GM10847 (cell line): ENCODE measurements around the gene GRB10.

Experiments
- POLR2A ChIP-seq: IDR thresholded peaks from 2 replicates; pipeline ENCODE4 v1.6.1; 2011; ENCODE audit not compliant: insufficient read length; ENCODE audit errors: extremely low read depth

The GRB10 gene

GRCh38 chr7:50782375-50783208 lies at the start of gene GRB10:
GRB10 (minus strand) TSS chr7:50782896; CDS start chr7:50732322, 50,574 bp downstream.
- no peak for TF ChIP-seq POLR2A

- no peak for TF ChIP-seq POLR2A
Measured at GRCh38 chr7:50828801-50829200, 46.1 kb upstream of the GRB10 start.

- no peak for TF ChIP-seq POLR2A
Measured at GRCh38 chr7:50828116-50828515, 45.4 kb upstream of the GRB10 start.

- no peak for TF ChIP-seq POLR2A
Measured at GRCh38 chr7:50827281-50827680, 44.6 kb upstream of the GRB10 start.

GRCh38 chr7:50826371-50827172 lies 43.9 kb upstream of the GRB10 start:
- no peak for TF ChIP-seq POLR2A

GRCh38 chr7:50825465-50825864 lies 42.8 kb upstream of the GRB10 start:
- TF ChIP-seq POLR2A: no peak

GRCh38 chr7:50824882-50825281 lies 42.2 kb upstream of the GRB10 start:
- no peak for TF ChIP-seq POLR2A

- no peak for TF ChIP-seq POLR2A
Measured at GRCh38 chr7:50822706-50823105, 40.0 kb upstream of the GRB10 start.

GRCh38 chr7:50822110-50822509 lies 39.4 kb upstream of the GRB10 start:
- no peak for TF ChIP-seq POLR2A

GRCh38 chr7:50821457-50822008 lies 38.8 kb upstream of the GRB10 start:
- no peak for TF ChIP-seq POLR2A

GRCh38 chr7:50818324-50818723 lies 35.6 kb upstream of the GRB10 start:
- TF ChIP-seq POLR2A: no peak

- TF ChIP-seq POLR2A: no peak
Measured at GRCh38 chr7:50817561-50817960, 34.9 kb upstream of the GRB10 start.

GRCh38 chr7:50815138-50815537 lies 32.4 kb upstream of the GRB10 start:
- TF ChIP-seq POLR2A: no peak

- TF ChIP-seq POLR2A: no peak
Measured at GRCh38 chr7:50814166-50814565, 31.5 kb upstream of the GRB10 start.

- TF ChIP-seq POLR2A: no peak
Measured at GRCh38 chr7:50812841-50813475, 30.3 kb upstream of the GRB10 start.
